Ovary (tissue), 3 donors: ENCODE results near the gene BICC1.

Experiments
- CTCF ChIP-seq, 3 donors: fragments of 450-650 bp in 2 of 3; fragments of 200-600 bp in 1 of 3; IDR thresholded peaks; one replicate each; pipeline versions ENCODE4 v1.5.1 to v1.8.0; 2016 to 2022; ENCODE audit warnings: antibody characterized with exemption in 3 of 3, mild to moderate bottlenecking in 1 of 3
- EP300 ChIP-seq: sonication (generic); formaldehyde crosslinking; IDR thresholded peaks from one replicate; pipeline ENCODE4 v1.6.1; 2017; ENCODE audit warnings: antibody characterized with exemption
- POLR2A ChIP-seq: fragments of 450-650 bp; IDR thresholded peaks from one replicate; pipeline ENCODE4 v1.6.1; 2017; ENCODE audit warnings: antibody characterized with exemption, mild to moderate bottlenecking, moderate library complexity
- donor health status: DM: no; HTN: no; CAD: no.

GRCh38 chr10:58833771-58834561 is 321.3 kb downstream of the BICC1 start:
- TF ChIP-seq CTCF (IDR thresholded peaks at IDR 0.05) = no peak
- no peak for TF ChIP-seq EP300
- no peak for TF ChIP-seq POLR2A
